Endodermal cell (in vitro differentiated cells): ENCODE data around the gene FUT4. TPM values are rescaled to one million over a fixed set of nuclear protein-coding genes. Genes with fewer than 3 reads are reported as not detected.

Source experiments
- DNase-seq: peaks from one replicate; pipeline ENCODE4 v3.0.0-alpha.2; 2017
- H3K27ac ChIP-seq: 2 replicates; pipeline ENCODE4 v1.5.1; 2013; ENCODE audit warnings: mild to moderate bottlenecking, low read depth, low read length, moderate library complexity
- H3K27me3 ChIP-seq: 2 replicates; pipeline ENCODE4 v1.6.1; 2013; ENCODE audit warnings: mild to moderate bottlenecking, low read length, moderate library complexity; ENCODE audit not compliant: insufficient read depth, control insufficient read depth, poor library complexity, severe bottlenecking
- H3K36me3 ChIP-seq: 2 replicates; pipeline ENCODE4 v1.7.0; 2013; ENCODE audit warnings: mild to moderate bottlenecking, low read length, moderate library complexity; ENCODE audit not compliant: control insufficient read depth, insufficient read depth
- H3K4me1 ChIP-seq: one replicate; pipeline ENCODE4 v1.7.0; 2013; ENCODE audit warnings: low read length; ENCODE audit not compliant: control insufficient read depth, insufficient read depth
- H3K4me3 ChIP-seq: 2 replicates; pipeline ENCODE4 v1.5.1; 2013; ENCODE audit warnings: mild to moderate bottlenecking, low read length, moderate library complexity
- H3K9ac ChIP-seq: 2 replicates; pipeline ENCODE4 v1.6.1; 2013; ENCODE audit warnings: mild to moderate bottlenecking, low read length, moderate library complexity; ENCODE audit not compliant: poor library complexity, severe bottlenecking; ENCODE audit errors: extremely low read depth
- H3K9me3 ChIP-seq: 2 replicates; pipeline ENCODE4 v1.6.1; 2013; ENCODE audit warnings: mild to moderate bottlenecking, low read length, moderate library complexity; ENCODE audit not compliant: control insufficient read depth
- H3K27ac Mint-ChIP-seq: 2 replicates; pipeline ENCODE4 v1.8.0; 2020; ENCODE audit warnings: mixed read lengths
- H3K27me3 Mint-ChIP-seq: 2 replicates; pipeline ENCODE4 v1.8.0; 2021; ENCODE audit warnings: mild to moderate bottlenecking, mixed read lengths; ENCODE audit not compliant: insufficient read depth
- H3K36me3 Mint-ChIP-seq: 2 replicates; pipeline ENCODE4 v1.8.0; 2020; ENCODE audit warnings: low read depth, mixed read lengths
- H3K4me1 Mint-ChIP-seq: 2 replicates; pipeline ENCODE4 v1.8.0; 2020; ENCODE audit warnings: mixed read lengths
- H3K4me3 Mint-ChIP-seq: 2 replicates; pipeline ENCODE4 v1.8.0; 2020; ENCODE audit warnings: mild to moderate bottlenecking, moderate library complexity, mixed read lengths
- H3K9me3 Mint-ChIP-seq: 2 replicates; pipeline ENCODE4 v1.8.0; 2020; ENCODE audit warnings: mild to moderate bottlenecking, mixed read lengths
- CTCF ChIP-seq: fragments of 200-600 bp; sonication (generic); conservative IDR thresholded peaks from 2 replicates; pipeline ENCODE4 v1.5.0; 2021; ENCODE audit warnings: antibody characterized with exemption, mild to moderate bottlenecking
- WGBS, 2 experiments: methylation state at CpG; one replicate each; pipeline versions ENCODE4 v1.1.5 to v1.1.7; 2013; ENCODE audit warnings: missing lambda C conversion rate in 2 of 2, mixed read lengths in 1 of 2; ENCODE audit not compliant: insufficient coverage in 1 of 2, insufficient read length in 1 of 2; 5-methylcytosine and 5-hydroxymethylcytosine counted together
- total RNA-seq, 2 donors: library from RNA; stranded (reverse); fragmentation: NEBNext Ultra II Directional in 1 of 2; extraction: Animal tissue kit (Norgen Biotek cat#: 25700) in 1 of 2; gene quantifications; 2 replicates in 1 of 2; 3 replicates in 1 of 2; pipeline ENCODE4 v1.2.1, GENCODE V29; 2021

FUT4 gene
- total RNA-seq, 2 donors from 2014 or later, result 2.8 to 5.4 TPM

GRCh38 chr11:94557992-94558391 is 14.3 kb downstream of the FUT4 start:
- Mint-ChIP-seq H3K4me3 (no peak overlapping the region), H3K27me3 (peaks cover 28% of the 10 kb centered on the region), H3K9me3 (no peaks in the 10 kb centered on the region), H3K4me1 (peaks cover 8% of the 10 kb centered on the region), H3K27ac (no peak overlapping the region), H3K36me3 (no peaks in the 10 kb centered on the region)
- H3K4me3 ChIP-seq, result no peak overlapping the region
- no peaks in the 10 kb centered on the region for H3K9me3 ChIP-seq
- WGBS, 2 experiments, result 92 to 100% methylated on average over 1 of the region's 1 CpG
- H3K9ac ChIP-seq, result no peak overlapping the region
- TF ChIP-seq CTCF, result no peak
- H3K4me1 ChIP-seq, result peaks cover 2% of the 10 kb centered on the region
- no peak for DNase-seq
- no peaks in the 10 kb centered on the region for H3K27me3 ChIP-seq
- no peaks in the 10 kb centered on the region for H3K36me3 ChIP-seq
- H3K27ac ChIP-seq, result no peak overlapping the region

GRCh38 chr11:94558468-94558867 is 14.7 kb downstream of the FUT4 start:
- Histone ChIP-seq H3K4me3 (no peak overlapping the region), H3K4me1 (peaks cover 4% of the 10 kb centered on the region), H3K27me3 (no peaks in the 10 kb centered on the region), H3K36me3 (no peaks in the 10 kb centered on the region), H3K9ac (no peak overlapping the region), H3K9me3 (no peaks in the 10 kb centered on the region), H3K27ac (no peak overlapping the region)
- Mint-ChIP-seq H3K9me3 (no peaks in the 10 kb centered on the region), H3K36me3 (no peaks in the 10 kb centered on the region), H3K27ac (no peak overlapping the region), H3K4me1 (peaks cover 10% of the 10 kb centered on the region), H3K27me3 (peaks cover 28% of the 10 kb centered on the region), H3K4me3 (no peak overlapping the region)
- no peak for TF ChIP-seq CTCF
- DNase-seq, result no peak
- 83 to 100% methylated on average over 1 of the region's 1 CpG for WGBS, 2 experiments

GRCh38 chr11:94558932-94559331 is 15.2 kb downstream of the FUT4 start:
- DNase-seq, result no peak
- peaks cover 4% of the 10 kb centered on the region for H3K4me1 ChIP-seq
- H3K36me3 Mint-ChIP-seq, result no peaks in the 10 kb centered on the region
- no peaks in the 10 kb centered on the region for H3K36me3 ChIP-seq
- H3K9me3 ChIP-seq, result no peaks in the 10 kb centered on the region
- H3K27me3 Mint-ChIP-seq, result peaks cover 28% of the 10 kb centered on the region
- no peak for TF ChIP-seq CTCF
- H3K9ac ChIP-seq, result no peak overlapping the region
- H3K9me3 Mint-ChIP-seq, result no peaks in the 10 kb centered on the region
- 82 to 100% methylated on average over 3 to 4 of the region's 4 CpGs for WGBS, 2 experiments
- H3K27ac ChIP-seq, result no peak overlapping the region
- no peak overlapping the region for H3K4me3 Mint-ChIP-seq
- peaks cover 13% of the 10 kb centered on the region for H3K4me1 Mint-ChIP-seq
- H3K27me3 ChIP-seq, result no peaks in the 10 kb centered on the region
- no peak overlapping the region for H3K27ac Mint-ChIP-seq
- H3K4me3 ChIP-seq, result no peak overlapping the region
